GM12878 (cell line): Measurements from ENCODE around the gene CCDC187. TPM values are rescaled to one million over a fixed set of nuclear protein-coding genes. Genes with fewer than 3 reads are reported as not detected.

Experiments
- ATAC-seq: fragments of 200-7000 bp; cut with Tn5 transposase; 3 replicates; pipeline ENCODE4 v1.9.1; 2020; ENCODE audit warnings: mild to moderate bottlenecking, moderate library complexity
- BruUV-seq: library from RNA; stranded (reverse); fragments of 400-500 nt; replicated peaks from 2 replicates; lab custom pipeline; 2021; lab: Mats Ljungman, UMichigan
- CTCF ChIA-PET: fragments of 300-600 bp; sonication (Branson Sonifier 250); formaldehyde crosslinking; extraction: SDS; loops from one replicate; lab custom pipeline; 2021; ENCODE audit warnings: inconsistent platforms; lab: Yijun Ruan, JAX
- POLR2A ChIA-PET: fragments of 350-600 bp; formaldehyde crosslinking; extraction: SDS; loops from one replicate; lab custom pipeline; 2021; ENCODE audit warnings: inconsistent platforms; lab: Charles Lee
- RAD21 ChIA-PET: fragments of 300-600 bp; sonication (Branson Sonifier 250); formaldehyde crosslinking; loops from one replicate; lab custom pipeline; 2023; ENCODE audit warnings: antibody characterized with exemption; ENCODE audit not compliant: unreplicated experiment; lab: Charles Lee
- SMC1A ChIA-PET: fragments of 300-600 bp; sonication (Branson Sonifier 250); formaldehyde crosslinking; loops from one replicate; lab custom pipeline; 2023; ENCODE audit not compliant: unreplicated experiment, uncharacterized antibody; lab: Charles Lee
- DNase-seq: peaks from one replicate; pipeline ENCODE4 v3.0.0-alpha.2; 2011; ENCODE audit warnings: low read depth, low spot score
- FAIRE-seq: peaks from 3 replicates; lab custom pipeline; 2011; peaks lifted over from hg19 to GRCh38; lab: Jason Lieb, UNC
- H2AFZ ChIP-seq: 2 replicates; pipeline ENCODE4 v1.6.0; 2011; ENCODE audit warnings: low read depth, low read length, control low read depth; ENCODE audit not compliant: control insufficient read depth
- H3K27ac ChIP-seq: 2 replicates; pipeline ENCODE4 v1.5.1; 2011; ENCODE audit warnings: control low read depth; ENCODE audit not compliant: control insufficient read depth, insufficient read depth
- H3K27me3 ChIP-seq, 2 experiments: replicated peaks in 1 of 2; 2 replicates each; pipeline versions ENCODE4 v1.6.0 to v1.6.1; 2011; ENCODE audit warnings: low read length in 1 of 2; ENCODE audit not compliant: control insufficient read depth in 2 of 2, insufficient read depth in 2 of 2
- H3K36me3 ChIP-seq, 2 experiments: 2 replicates each; pipeline ENCODE4 v1.5.1; 2011; ENCODE audit warnings: low read length in 1 of 2; ENCODE audit not compliant: control insufficient read depth in 2 of 2, insufficient read depth in 2 of 2
- H3K4me1 ChIP-seq: 2 replicates; pipeline ENCODE4 v1.6.1; 2011; ENCODE audit warnings: mild to moderate bottlenecking, low read length, moderate library complexity, mixed read lengths; ENCODE audit not compliant: control insufficient read depth, insufficient read depth
- H3K4me2 ChIP-seq: 2 replicates; pipeline ENCODE4 v1.6.0; 2011; ENCODE audit warnings: control low read depth; ENCODE audit not compliant: control insufficient read depth, insufficient read depth
- H3K4me3 ChIP-seq: fragments of 200-600 bp; sonication (generic); 2 replicates; pipeline ENCODE4 v1.5.1; 2016
- H3K79me2 ChIP-seq: 2 replicates; pipeline ENCODE4 v1.6.0; 2011; ENCODE audit warnings: low read length; ENCODE audit not compliant: control insufficient read depth, insufficient read depth
- H3K9ac ChIP-seq: 2 replicates; pipeline ENCODE4 v1.8.0; 2011; ENCODE audit warnings: low read length, control low read depth, mixed read lengths; ENCODE audit not compliant: control insufficient read depth, insufficient read depth
- H3K9me3 ChIP-seq: replicated peaks from 3 replicates; pipeline ENCODE4 v1.5.1; 2011; ENCODE audit warnings: mild to moderate bottlenecking, low read length; ENCODE audit not compliant: control insufficient read depth, insufficient read depth
- H4K20me1 ChIP-seq: 2 replicates; pipeline ENCODE4 v1.6.0; 2011; ENCODE audit not compliant: control insufficient read depth, insufficient read depth
- BHLHE40 ChIP-seq, 2 experiments: fragments of 450-650 bp in 1 of 2; IDR thresholded peaks; 2 replicates each; pipeline ENCODE4 v1.6.1; 2011 to 2017; ENCODE audit warnings: low read depth in 2 of 2, borderline replicate concordance in 1 of 2, improper control_type of control experiment in 1 of 2, low read length in 1 of 2, mild to moderate bottlenecking in 1 of 2
- DPF2 ChIP-seq: fragments of 450-650 bp; IDR thresholded peaks from 2 replicates; pipeline ENCODE4 v1.6.1; 2017; ENCODE audit warnings: mild to moderate bottlenecking
- EED ChIP-seq: sonication (generic); IDR thresholded peaks from 2 replicates; pipeline ENCODE4 v1.6.1; 2016; ENCODE audit warnings: antibody characterized with exemption, low read depth
- HDAC6 ChIP-seq: fragments of 200-600 bp; sonication (generic); IDR thresholded peaks from one replicate; pipeline ENCODE4 v1.8.0; 2017; ENCODE audit warnings: antibody characterized with exemption; ENCODE audit not compliant: unreplicated experiment
- IKZF1 ChIP-seq: fragments of 450-650 bp; conservative IDR thresholded peaks from 2 replicates; pipeline ENCODE4 v1.6.1; 2017; ENCODE audit warnings: antibody characterized with exemption, mild to moderate bottlenecking
- IKZF2 ChIP-seq, 2 experiments: fragments of 450-650 bp; IDR thresholded peaks; 2 replicates each; pipeline ENCODE4 v1.6.1; 2017; ENCODE audit warnings: mild to moderate bottlenecking in 2 of 2, moderate library complexity in 2 of 2
- MEF2A ChIP-seq: IDR thresholded peaks from 2 replicates; pipeline ENCODE4 v1.6.1; 2011; ENCODE audit warnings: low read depth, mild to moderate bottlenecking, low read length, moderate library complexity; ENCODE audit not compliant: insufficient read depth
- MEF2B ChIP-seq: fragments of 450-650 bp; IDR thresholded peaks from 2 replicates; pipeline ENCODE4 v1.6.1; 2018; ENCODE audit warnings: mild to moderate bottlenecking, moderate library complexity; ENCODE audit not compliant: partially characterized antibody, poor library complexity, severe bottlenecking
- MYC ChIP-seq: IDR thresholded peaks from 2 replicates; pipeline ENCODE4 v1.6.1; 2011; ENCODE audit warnings: mild to moderate bottlenecking, low read length, moderate library complexity, inconsistent platforms; ENCODE audit not compliant: insufficient read depth, insufficient replicate concordance, insufficient read length, severe bottlenecking
- RUNX3 ChIP-seq: IDR thresholded peaks from 2 replicates; pipeline ENCODE4 v1.6.1; 2012; ENCODE audit warnings: low read length, inconsistent platforms
- SIX5 ChIP-seq: IDR thresholded peaks from 2 replicates; pipeline ENCODE4 v1.6.1; 2011; ENCODE audit warnings: mild to moderate bottlenecking, low read depth, low read length, moderate library complexity; ENCODE audit not compliant: severe bottlenecking
- SMC3 ChIP-seq: IDR thresholded peaks from 2 replicates; pipeline ENCODE4 v1.6.1; 2011; ENCODE audit warnings: low read length, improper control_type of control experiment, borderline replicate concordance
- SPI1 ChIP-seq: IDR thresholded peaks from 2 replicates; pipeline ENCODE4 v1.6.1; 2011; ENCODE audit warnings: low read depth, mild to moderate bottlenecking, low read length, moderate library complexity, borderline replicate concordance; ENCODE audit not compliant: insufficient read depth
- WGBS: methylation state at CpG from one replicate; pipeline ENCODE4 v1.1.6; 2016; ENCODE audit warnings: low lambda C conversion rate; ENCODE audit not compliant: insufficient replicate concordance, insufficient coverage; ENCODE audit errors: missing lambda C conversion rate; 5-methylcytosine and 5-hydroxymethylcytosine counted together
- in situ Hi-C: fragments of 300-500 bp; cut with MboI; formaldehyde crosslinking; loops from 9 replicates; pipeline ENCODE4 v1.14.3; 2018; ENCODE audit warnings: mixed read lengths
- intact Hi-C: fragments of 100-400 bp; cut with micrococcal nuclease; formaldehyde crosslinking; loops from one replicate; pipeline ENCODE4 v1.14.2; 2022; ENCODE audit not compliant: unreplicated experiment
- polyA plus RNA-seq, 11 experiments: library from polyadenylated mRNA; depleted of rRNA in 4 of 11; unstranded in 6 of 11; stranded (reverse) in 5 of 11; fragments of >200 nt; fragmentation: Nextera tagmentation in 4 of 11; fragmentation: Illumina TruSeq in 1 of 11; extraction: Ambion mirVana in 4 of 11; extraction: Trizol in 1 of 11; gene quantifications; 1 replicate in 1 of 11; 2 replicates in 10 of 11; pipeline versions ENCODE4 v1.2.1 to v1.2.3, GENCODE V29; 2011 to 2016; ENCODE audit warnings: inconsistent platforms in 2 of 11, missing spikeins in 2 of 11, low read depth in 1 of 11
- total RNA-seq, 4 experiments: library from RNA; depleted of rRNA in 3 of 4; stranded (reverse); fragments of >200 nt in 3 of 4; fragmentation: Illumina TruSeq in 1 of 4; extraction: Trizol in 1 of 4; gene quantifications; 2 replicates each; pipeline versions ENCODE4 v1.2.1 to v1.2.3, GENCODE V29; 2013 to 2021

Gene CCDC187
- total and polyA plus RNA-seq, 10 of the 15 experiments (the other 5 are each of a cell fraction or from before 2014, with no cell fraction given), result 0.04 to 0.23 (median 0.04) TPM; not detected in 7

- no peaks in the 10 kb centered on the region for H3K9me3 ChIP-seq
- in situ Hi-C loops, result no loop called here
- WGBS, result 3% methylated on average over 2 of the region's 2 CpGs
- peak overlapping the region; percentile 57; the same call in 1 of the 2 replicates for H3K27ac ChIP-seq
- H4K20me1 ChIP-seq, result peaks cover 4% of the 10 kb centered on the region; the same call in 1 of the 2 replicates
- H2AFZ ChIP-seq, result no peak overlapping the region
- TF ChIP-seq DPF2, result 0 out of 2 replicates have a peak, but pooled peaks have one; percentile 36
- peak; percentile 39; the same call in 1 of the 2 replicates for TF ChIP-seq EED
- peak; percentile 28 to 51; a peak in 2 of 4 replicates for TF ChIP-seq IKZF2 (IDR thresholded peaks at IDR 0.05)
- TF ChIP-seq HDAC6, result no peak
- TF ChIP-seq SMC3, result no peak
- peak; percentile 73 for TF ChIP-seq MEF2B
- no peak for TF ChIP-seq MYC
- 0 out of 2 replicates have a peak, but pooled peaks have one; percentile 31 for TF ChIP-seq IKZF1
- TF ChIP-seq MEF2A, result peak; percentile 81
- TF ChIP-seq BHLHE40 (IDR thresholded peaks at IDR 0.05; ENCODE audit: borderline replicate concordance in 1 of 2, low read depth in 2 of 2, low read length in 1 of 2), result peak in 1 of 2 experiments; percentile 32; a peak in 1 of 4 replicates
- peak; percentile 77; the same call in 1 of the 2 replicates for TF ChIP-seq SPI1
- TF ChIP-seq SIX5, result no peak
- peak; percentile 76 for TF ChIP-seq RUNX3
- peaks cover 5 to 14% of the 10 kb centered on the region in 2 experiments; a peak in 3 of 4 replicates for H3K36me3 ChIP-seq
- no peaks in the 10 kb centered on the region for H3K27me3 ChIP-seq
- intact Hi-C loops, result no loop called here
- H3K4me1 ChIP-seq, result peaks cover 52% of the 10 kb centered on the region
- SMC1A ChIA-PET, result interaction anchor here (0.8 to 1.2 kb wide), 3 partner anchors 15 to 285 kb away, joined by 3 to 4 read pairs (median 3); no protein-coding TSS in a partner anchor
- DNase-seq (peak; percentile 23), FAIRE-seq (no peak), ATAC-seq (peak; percentile 73)
- CTCF ChIA-PET, result interaction anchor here (0.6 to 1.8 kb wide), 6 partner anchors 12 to 1630 kb away, joined by 3 to 9 read pairs (median 4); no protein-coding TSS in a partner anchor
- 0 out of 2 replicates have a peak overlapping the region, but pooled peaks have one; percentile 10 for H3K4me3 ChIP-seq
- peak overlapping the region; percentile 24 for H3K4me2 ChIP-seq
- RAD21 ChIA-PET, result interaction anchor here (1.0 to 1.2 kb wide), 2 partner anchors 15 to 68 kb away, joined by 3 read pairs; no protein-coding TSS in a partner anchor
- no peak overlapping the region for H3K9ac ChIP-seq
- POLR2A ChIA-PET, result interaction anchor here (0.6 to 1.0 kb wide), 2 partner anchors 28 to 129 kb away, joined by 3 read pairs; no protein-coding TSS in a partner anchor
- no TSS peak for BruUV-seq
- peaks cover 64% of the 10 kb centered on the region for H3K79me2 ChIP-seq
These were observed 63.9 kb downstream of the CCDC187 start for GRCh38 chr9:136239983-136240330.
